Sigmoid colon (tissue), 7 donors: ENCODE data around the gene YPEL1. TPM values are rescaled to one million over a fixed set of nuclear protein-coding genes. Genes with fewer than 3 reads are reported as not detected.
"Not testable (repeated sequence)": the region's sequence is repeated elsewhere in the genome, so short reads cannot be mapped to it uniquely, and the experiment has no call there.

Experiments used
- DNase-seq: peaks from one replicate; pipeline ENCODE4 v3.0.0-alpha.2; 2019
- H3K27ac ChIP-seq, 4 donors: fragments of 200-600 bp; sonication (generic); one replicate each; pipeline ENCODE4 v1.5.1; 2016 to 2019; ENCODE audit warnings: mild to moderate bottlenecking in 1 of 4
- H3K27me3 ChIP-seq, 3 donors: fragments of 200-600 bp; sonication (generic); one replicate each; pipeline ENCODE4 v1.5.1; 2019; ENCODE audit warnings: mild to moderate bottlenecking in 1 of 3
- H3K36me3 ChIP-seq, 4 donors: fragments of 200-600 bp; sonication (generic); one replicate each; pipeline ENCODE4 v1.5.1; 2016 to 2019
- H3K4me1 ChIP-seq, 4 donors: fragments of 200-600 bp; sonication (generic); one replicate each; pipeline ENCODE4 v1.5.1; 2017 to 2019
- H3K4me3 ChIP-seq, 4 donors: fragments of 200-600 bp; sonication (generic); one replicate each; pipeline ENCODE4 v1.5.1; 2017 to 2019; ENCODE audit warnings: mild to moderate bottlenecking in 2 of 4, moderate library complexity in 1 of 4
- H3K9me3 ChIP-seq, 4 donors: fragments of 200-600 bp in 3 of 4; sonication (generic) in 3 of 4; one replicate each; pipeline versions ENCODE4 v1.5.1 to v1.6.1; 2013 to 2019
- EP300 ChIP-seq, 4 donors: sonication (generic); formaldehyde crosslinking; IDR thresholded peaks; one replicate each; pipeline ENCODE4 v1.6.1; 2017; ENCODE audit warnings: antibody characterized with exemption in 4 of 4
- POLR2A ChIP-seq, 2 donors: fragments of 450-650 bp; IDR thresholded peaks; one replicate each; pipeline ENCODE4 v1.6.1; 2016; ENCODE audit warnings: antibody characterized with exemption in 2 of 2, mild to moderate bottlenecking in 2 of 2, moderate library complexity in 2 of 2
- POLR2AphosphoS5 ChIP-seq, 4 donors: sonication (generic); formaldehyde crosslinking; IDR thresholded peaks; one replicate each; pipeline ENCODE4 v1.6.1; 2017; ENCODE audit warnings: antibody characterized with exemption in 4 of 4
- WGBS, 2 donors: extraction: QIAGEN DNeasy Blood & Tissue Kit; methylation state at CpG; one replicate each; pipeline ENCODE4 v1.1.7; 2013; 5-methylcytosine and 5-hydroxymethylcytosine counted together
- intact Hi-C: fragments of 100-400 bp; cut with DNase I; formaldehyde crosslinking; loops from one replicate; pipeline ENCODE4 v1.15.1; 2023
- polyA plus RNA-seq, 3 donors: library from polyadenylated mRNA; stranded (reverse); fragments of 200-250 nt; gene quantifications; one replicate each; pipeline ENCODE4 v1.2.3, GENCODE V29; 2013
- total RNA-seq, 4 donors: library from RNA; depleted of rRNA; stranded (reverse); fragments of >200 nt; gene quantifications; one replicate each; pipeline ENCODE4 v1.1.0, GENCODE V29; 2016
- TF ChIP-seq, protein P1 (sequence below), 4 experiments: fragments of 450-650 bp in 3 of 4; fragments of 200-600 bp in 1 of 4; IDR thresholded peaks; one replicate each; pipeline ENCODE4 v1.5.1; 2016 to 2019; ENCODE audit warnings: antibody characterized with exemption in 4 of 4, mild to moderate bottlenecking in 3 of 4, moderate library complexity in 2 of 4
- donor health status: healthy with polysubstance abuse.
- donor health status: Bipolar disorder and iron deficiency.
- donor health status: healthy.

Gene YPEL1
- total and polyA plus RNA-seq, 7 donors: 0.69 to 9.6 (median 5.9) TPM

DNA sequence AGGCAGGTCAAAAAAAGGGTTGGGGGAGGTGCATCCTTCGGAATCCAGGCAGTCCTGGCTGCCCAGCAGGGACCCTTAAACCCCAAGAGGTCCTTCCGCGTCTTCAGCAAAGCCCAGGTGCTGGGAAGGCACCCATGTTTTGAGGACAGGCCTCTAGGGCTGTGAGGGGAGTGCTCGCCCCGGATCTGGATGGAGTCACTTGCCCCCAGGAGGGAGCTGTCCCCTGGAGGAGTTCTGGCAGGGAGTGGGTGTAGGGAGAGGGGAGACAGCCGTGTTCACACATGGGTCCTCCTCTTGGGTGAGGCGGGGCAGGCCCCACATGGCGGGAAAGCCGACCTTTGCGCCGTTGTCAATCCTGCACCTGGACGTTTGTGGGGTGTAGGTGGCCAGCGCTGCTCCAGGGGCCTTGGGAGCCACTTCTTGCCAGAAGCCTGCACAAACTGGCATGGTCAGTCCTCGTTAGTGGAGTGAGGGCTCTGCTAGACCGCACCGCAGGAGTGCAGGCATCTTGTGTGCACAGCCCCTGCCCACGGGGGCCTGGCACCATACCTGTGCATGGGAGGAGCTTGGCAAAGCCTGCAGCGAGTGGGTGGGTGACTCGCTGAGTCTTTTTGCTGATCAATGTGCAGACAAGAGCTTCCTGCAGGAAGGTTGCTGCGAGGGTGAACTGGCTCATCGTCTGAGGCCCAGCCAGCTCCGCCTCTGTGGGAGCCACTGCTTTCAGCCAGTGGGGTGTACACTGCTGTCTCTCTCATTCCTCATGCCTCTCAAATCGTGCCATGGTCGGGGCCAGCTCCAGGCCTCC is 53.8 kb downstream of the YPEL1 start:
- Histone ChIP-seq H3K9me3 (no peaks in the 10 kb centered on the region), H3K4me1 (no peaks in the 10 kb centered on the region), H3K27ac (no peak overlapping the region), H3K4me3 (no peak overlapping the region), H3K27me3 (no peaks in the 10 kb centered on the region), H3K36me3 (peaks cover 7 to 58% (median 37%) of the 10 kb centered on the region in 4 donors)
- no peak for DNase-seq
- 85 to 89% methylated on average over 24 of the region's 24 CpGs for WGBS, 2 donors
- intact Hi-C loops: no loop called here
- TF ChIP-seq EP300 (IDR thresholded peaks at IDR 0.05): no peak
- no peak for TF ChIP-seq POLR2AphosphoS5 (IDR thresholded peaks at IDR 0.05)
- no peak for TF ChIP-seq POLR2A (IDR thresholded peaks at IDR 0.05)
- TF ChIP-seq, protein P1, sequence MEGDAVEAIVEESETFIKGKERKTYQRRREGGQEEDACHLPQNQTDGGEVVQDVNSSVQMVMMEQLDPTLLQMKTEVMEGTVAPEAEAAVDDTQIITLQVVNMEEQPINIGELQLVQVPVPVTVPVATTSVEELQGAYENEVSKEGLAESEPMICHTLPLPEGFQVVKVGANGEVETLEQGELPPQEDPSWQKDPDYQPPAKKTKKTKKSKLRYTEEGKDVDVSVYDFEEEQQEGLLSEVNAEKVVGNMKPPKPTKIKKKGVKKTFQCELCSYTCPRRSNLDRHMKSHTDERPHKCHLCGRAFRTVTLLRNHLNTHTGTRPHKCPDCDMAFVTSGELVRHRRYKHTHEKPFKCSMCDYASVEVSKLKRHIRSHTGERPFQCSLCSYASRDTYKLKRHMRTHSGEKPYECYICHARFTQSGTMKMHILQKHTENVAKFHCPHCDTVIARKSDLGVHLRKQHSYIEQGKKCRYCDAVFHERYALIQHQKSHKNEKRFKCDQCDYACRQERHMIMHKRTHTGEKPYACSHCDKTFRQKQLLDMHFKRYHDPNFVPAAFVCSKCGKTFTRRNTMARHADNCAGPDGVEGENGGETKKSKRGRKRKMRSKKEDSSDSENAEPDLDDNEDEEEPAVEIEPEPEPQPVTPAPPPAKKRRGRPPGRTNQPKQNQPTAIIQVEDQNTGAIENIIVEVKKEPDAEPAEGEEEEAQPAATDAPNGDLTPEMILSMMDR (IDR thresholded peaks at IDR 0.05): no peak

DNA sequence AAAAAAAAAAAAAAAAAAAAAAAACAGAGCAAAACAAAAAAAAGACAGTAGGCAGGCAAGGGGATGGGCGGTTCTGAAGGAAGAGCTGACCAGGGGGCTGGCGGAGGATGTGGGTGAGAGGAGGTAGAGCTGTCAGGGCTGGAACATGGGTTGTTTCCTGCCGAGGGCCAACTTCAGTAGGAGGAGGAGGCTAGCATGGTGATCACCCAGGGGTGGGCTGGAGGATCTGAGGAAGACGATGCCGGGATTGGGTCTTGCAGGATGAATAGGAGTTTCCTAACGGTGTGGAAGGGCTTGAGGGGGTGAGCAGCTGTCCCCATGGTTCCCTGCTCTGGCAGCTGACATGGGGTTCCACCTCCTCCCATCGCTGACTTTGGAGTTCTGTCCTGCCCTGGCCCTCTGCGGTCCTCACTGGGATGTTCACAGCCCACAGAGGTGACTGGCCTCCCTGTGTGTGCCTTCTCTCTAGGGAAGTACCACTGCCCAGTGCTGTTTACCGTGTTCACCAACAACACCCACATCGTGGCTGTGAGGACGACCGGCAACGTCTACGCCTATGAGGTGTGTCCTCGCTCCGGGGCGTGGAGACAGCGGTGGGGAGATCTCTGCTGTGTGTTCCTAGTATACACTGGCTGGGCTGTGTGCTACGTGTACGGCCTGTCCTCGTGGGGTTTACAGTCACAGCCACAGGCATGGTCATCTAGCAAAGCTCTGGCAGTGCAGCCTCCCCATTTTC is 54.6 kb downstream of the YPEL1 start:
- 93 to 95% methylated on average over 21 of the region's 21 CpGs for WGBS, 2 donors
- TF ChIP-seq, protein P1 (IDR thresholded peaks at IDR 0.05): no peak
- TF ChIP-seq POLR2AphosphoS5 (IDR thresholded peaks at IDR 0.05) (no peak), EP300 (IDR thresholded peaks at IDR 0.05) (no peak), POLR2A (IDR thresholded peaks at IDR 0.05) (no peak)
- Histone ChIP-seq H3K27me3 (no peaks in the 10 kb centered on the region), H3K4me3 (no peak overlapping the region), H3K4me1 (no peaks in the 10 kb centered on the region), H3K36me3 (peaks cover 0 to 51% (median 30%) of the 10 kb centered on the region in 4 donors), H3K9me3 (no peaks in the 10 kb centered on the region), H3K27ac (no peak overlapping the region)
- DNase-seq: no peak
- intact Hi-C loops: no loop called here

DNA sequence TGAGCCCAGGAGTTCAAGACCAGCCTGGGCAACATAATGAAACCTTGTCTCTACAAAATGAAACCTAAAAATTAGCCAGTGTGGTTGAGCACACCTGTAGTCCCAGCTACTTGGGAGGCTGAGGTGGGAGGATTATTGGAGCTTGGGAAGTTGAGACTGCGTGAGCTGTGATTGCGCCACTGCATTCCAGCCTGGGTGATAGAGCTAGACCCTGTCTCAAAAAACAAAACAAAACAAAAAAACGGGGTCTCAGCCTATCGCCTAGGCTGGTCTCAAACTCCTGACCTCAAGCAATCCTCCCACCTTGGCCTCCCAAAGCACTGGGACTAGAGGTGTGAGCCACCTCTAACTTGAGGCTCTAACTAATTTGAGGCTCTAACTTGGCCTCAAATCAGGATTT is 56.2 kb downstream of the YPEL1 start:
- Histone ChIP-seq H3K36me3 (peaks cover 11 to 51% (median 31%) of the 10 kb centered on the region in 4 donors), H3K9me3 (no peaks in the 10 kb centered on the region), H3K27ac (no peak overlapping the region), H3K27me3 (no peaks in the 10 kb centered on the region), H3K4me3 (no peak overlapping the region), H3K4me1 (no peaks in the 10 kb centered on the region)
- TF ChIP-seq EP300 (IDR thresholded peaks at IDR 0.05) (no peak), POLR2AphosphoS5 (IDR thresholded peaks at IDR 0.05) (no peak)
- intact Hi-C loops: no loop called here
- 85 to 95% methylated on average over 4 of the region's 4 CpGs for WGBS, 2 donors
- DNase-seq: no peak

GRCh38 chr22:21678842-21679241 is 56.8 kb downstream of the YPEL1 start:
- H3K9me3 ChIP-seq, intact Hi-C loops, DNase-seq, H3K4me3 ChIP-seq, H3K4me1 ChIP-seq, H3K27me3 ChIP-seq, H3K27ac ChIP-seq: not testable (repeated sequence)
- H3K36me3 ChIP-seq: peaks cover 11 to 53% (median 32%) of the 10 kb centered on the region in 4 donors
- 98 to 99% methylated on average over 12 of the region's 12 CpGs for WGBS, 2 donors

DNA sequence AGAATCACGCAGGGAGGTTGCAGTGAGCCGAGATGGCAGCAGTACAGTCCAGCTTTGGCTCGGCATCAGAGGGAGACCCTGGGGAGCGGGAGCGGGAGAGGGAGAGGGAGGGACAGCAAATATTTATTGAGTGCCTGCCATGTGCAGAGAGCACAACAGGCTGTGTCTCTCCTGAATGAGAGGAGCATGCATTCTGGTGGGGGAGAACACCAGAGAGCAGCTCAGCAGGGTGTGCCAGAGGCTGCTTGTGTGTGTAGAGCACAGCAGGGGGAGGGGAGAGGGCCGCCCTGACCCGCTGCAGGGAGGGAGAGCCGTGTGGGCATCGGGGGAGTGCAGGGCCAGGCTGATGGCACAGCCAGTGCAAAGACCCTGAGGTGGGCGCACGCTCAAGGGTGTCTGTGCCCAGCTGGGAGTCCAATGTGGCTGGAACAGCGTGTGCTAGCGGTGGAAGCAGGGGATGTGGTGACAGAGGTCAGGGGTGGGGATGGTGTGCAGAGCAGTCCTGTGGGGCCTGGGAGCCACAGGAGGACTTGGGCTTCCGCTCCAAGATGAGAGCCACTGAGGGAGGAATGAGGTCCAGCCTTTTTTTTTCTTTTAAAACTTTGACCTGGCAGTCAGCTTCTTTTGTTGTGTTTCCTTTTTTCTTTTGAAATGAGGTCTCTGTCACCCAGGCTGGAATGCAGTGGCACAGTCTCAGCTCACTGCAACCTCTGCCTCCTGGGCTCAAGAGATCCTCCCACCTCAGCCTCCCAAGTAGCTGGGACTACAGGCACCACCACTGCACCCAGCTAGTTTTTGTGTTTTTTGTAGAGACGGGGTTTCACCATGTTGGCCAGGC is 57.8 kb downstream of the YPEL1 start:
- TF ChIP-seq EP300 (IDR thresholded peaks at IDR 0.05): no peak
- TF ChIP-seq, protein P1 (IDR thresholded peaks at IDR 0.05): no peak
- TF ChIP-seq POLR2A (IDR thresholded peaks at IDR 0.05): no peak
- no peak for TF ChIP-seq POLR2AphosphoS5 (IDR thresholded peaks at IDR 0.05)
- DNase-seq: no peak
- H3K4me1 ChIP-seq: no peaks in the 10 kb centered on the region
- H3K27me3 ChIP-seq: no peaks in the 10 kb centered on the region
- no peak overlapping the region for H3K4me3 ChIP-seq
- 92 to 96% methylated on average over 15 of the region's 15 CpGs for WGBS, 2 donors
- no peaks in the 10 kb centered on the region for H3K9me3 ChIP-seq
- peaks cover 12 to 53% (median 35%) of the 10 kb centered on the region in 4 donors for H3K36me3 ChIP-seq
- H3K27ac ChIP-seq: no peak overlapping the region
- intact Hi-C loops: no loop called here
